HG03196 (cell line): ENCODE data around the gene C19orf38.
"Not testable (repeated sequence)": the region's sequence is repeated elsewhere in the genome, so short reads cannot be mapped to it uniquely, and the experiment has no call there.

ENCODE experiments used
- ATAC-seq: cut with Tn5 transposase; IDR thresholded peaks from one replicate; pipeline ENCODE4 v1.9.1; 2021; ENCODE audit not compliant: unreplicated experiment

Gene C19orf38

DNA sequence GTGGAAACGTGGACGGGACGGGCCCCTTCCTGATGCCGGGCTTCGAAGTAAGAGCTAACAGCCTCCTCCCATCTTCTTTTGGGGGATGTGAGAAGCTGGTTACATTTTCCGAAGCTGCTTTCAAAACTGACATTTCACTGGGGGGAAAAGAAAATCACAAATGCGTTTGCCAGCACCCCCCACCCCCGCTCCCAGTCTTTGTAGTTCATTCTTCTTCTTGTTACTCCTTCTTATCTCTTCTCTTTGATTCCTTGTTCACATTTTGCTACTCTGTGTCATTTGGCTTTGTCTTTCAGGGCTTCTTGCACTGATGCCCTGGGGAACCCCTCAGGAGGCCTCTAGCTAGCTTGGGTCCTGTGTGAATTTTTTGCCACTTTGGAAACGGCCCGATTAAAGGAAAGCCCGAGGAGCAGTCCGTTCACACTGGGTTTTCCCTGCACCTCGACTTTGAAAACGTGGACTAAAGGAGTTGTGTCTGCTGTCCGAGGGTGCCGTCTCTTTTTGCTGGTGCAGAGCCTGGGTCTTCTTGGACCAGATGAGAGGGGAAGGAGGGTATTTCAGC, 24.4 kb downstream of the C19orf38 start:
- ATAC-seq, result no peak

DNA sequence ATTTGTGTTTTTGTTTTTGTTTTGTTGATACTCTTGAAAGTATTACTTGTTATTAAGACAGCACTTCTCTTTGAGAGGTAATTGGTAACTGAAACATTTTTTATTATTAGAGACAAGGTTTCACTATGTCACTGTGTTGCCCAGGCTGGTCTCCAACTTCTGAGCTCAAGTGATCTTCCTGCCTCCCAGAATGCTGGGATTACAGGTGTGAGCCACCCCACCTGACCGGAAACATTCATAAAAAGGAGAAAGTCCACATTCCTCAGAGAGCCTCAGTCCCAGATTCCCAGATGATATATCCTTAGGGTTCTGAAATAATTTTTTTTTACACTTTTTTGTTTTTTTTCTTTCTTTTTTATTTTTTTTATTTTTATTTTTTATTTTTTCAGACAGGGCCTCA, 25.8 kb downstream of the C19orf38 start:
- no peak for ATAC-seq

DNA sequence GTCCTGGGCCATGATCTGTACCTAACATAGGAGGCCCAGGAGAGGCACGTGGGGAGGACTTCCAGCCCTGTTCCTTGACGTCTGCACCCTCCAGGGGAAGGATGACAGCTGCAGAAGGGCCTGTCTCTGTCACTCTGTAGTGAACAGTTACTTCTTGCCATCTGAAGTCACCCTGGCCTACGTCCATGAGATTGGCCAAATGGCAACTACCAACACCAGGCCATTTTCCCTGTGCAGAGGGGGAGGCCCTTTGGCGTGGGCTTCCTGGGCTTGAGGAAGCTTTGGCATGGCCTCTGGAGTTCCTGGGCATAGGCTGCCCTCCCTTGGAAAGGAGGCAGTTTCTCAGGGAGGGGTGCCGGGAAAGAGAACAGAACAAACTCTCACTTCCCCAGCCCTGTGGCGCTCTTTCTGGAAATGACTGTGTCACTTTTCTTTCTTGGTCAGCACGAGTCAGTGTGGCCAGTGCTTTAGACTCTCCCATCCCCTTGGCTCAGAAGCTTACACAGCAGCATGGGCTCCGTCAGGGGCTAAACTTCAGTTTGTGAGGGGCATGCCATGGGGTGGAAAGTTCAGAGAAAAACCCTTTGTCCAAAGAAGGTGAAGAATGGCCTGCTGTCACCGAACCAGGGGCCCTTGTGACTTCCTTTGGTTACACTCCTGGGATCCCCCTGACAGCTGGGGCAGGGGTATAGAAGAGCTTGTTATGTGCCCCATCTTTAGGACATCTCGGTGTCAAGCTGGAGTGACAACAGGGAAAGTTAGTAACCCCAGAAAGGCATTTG, 28.4 kb downstream of the C19orf38 start:
- ATAC-seq, result peak; percentile 52

DNA sequence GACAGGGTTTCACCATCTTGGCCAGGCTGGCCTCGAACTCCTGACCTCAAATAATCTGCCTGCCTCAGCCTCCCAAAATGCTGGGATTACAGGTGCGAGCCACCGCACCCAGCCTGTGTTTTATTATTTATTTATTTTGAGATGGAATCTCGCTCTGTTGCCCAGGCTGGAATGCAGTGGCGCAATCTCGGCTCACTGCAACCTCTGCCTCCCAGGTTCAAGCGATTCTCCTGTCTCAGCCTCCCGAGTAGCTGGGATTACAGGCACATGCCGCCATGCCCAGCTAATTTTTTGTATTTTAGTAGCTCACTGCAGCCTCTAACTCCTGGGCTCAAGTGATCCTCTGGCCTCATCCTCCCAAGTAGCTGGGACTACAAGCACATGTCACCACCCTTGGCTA, 29.4 kb downstream of the C19orf38 start:
- not testable (repeated sequence) for ATAC-seq

DNA sequence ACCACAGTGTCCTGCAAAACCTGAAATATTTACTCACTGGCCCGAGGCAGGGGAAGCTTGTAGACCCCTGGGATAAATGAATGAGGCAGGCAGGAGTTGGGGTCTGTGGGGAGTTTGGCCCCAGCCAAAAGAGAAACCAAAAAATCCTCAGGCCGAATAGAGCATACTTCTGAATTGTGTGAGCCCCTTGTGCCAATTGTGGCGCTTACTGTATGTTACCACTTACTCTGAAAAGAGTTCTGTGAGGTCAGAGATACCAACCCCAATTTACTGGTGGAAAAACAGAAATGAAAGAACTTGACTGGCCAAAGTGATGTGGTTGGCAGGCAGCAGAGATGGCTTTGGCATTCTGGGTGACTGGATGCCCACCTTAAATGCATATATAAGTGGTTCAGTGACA, 30.0 kb downstream of the C19orf38 start:
- ATAC-seq, result no peak

DNA sequence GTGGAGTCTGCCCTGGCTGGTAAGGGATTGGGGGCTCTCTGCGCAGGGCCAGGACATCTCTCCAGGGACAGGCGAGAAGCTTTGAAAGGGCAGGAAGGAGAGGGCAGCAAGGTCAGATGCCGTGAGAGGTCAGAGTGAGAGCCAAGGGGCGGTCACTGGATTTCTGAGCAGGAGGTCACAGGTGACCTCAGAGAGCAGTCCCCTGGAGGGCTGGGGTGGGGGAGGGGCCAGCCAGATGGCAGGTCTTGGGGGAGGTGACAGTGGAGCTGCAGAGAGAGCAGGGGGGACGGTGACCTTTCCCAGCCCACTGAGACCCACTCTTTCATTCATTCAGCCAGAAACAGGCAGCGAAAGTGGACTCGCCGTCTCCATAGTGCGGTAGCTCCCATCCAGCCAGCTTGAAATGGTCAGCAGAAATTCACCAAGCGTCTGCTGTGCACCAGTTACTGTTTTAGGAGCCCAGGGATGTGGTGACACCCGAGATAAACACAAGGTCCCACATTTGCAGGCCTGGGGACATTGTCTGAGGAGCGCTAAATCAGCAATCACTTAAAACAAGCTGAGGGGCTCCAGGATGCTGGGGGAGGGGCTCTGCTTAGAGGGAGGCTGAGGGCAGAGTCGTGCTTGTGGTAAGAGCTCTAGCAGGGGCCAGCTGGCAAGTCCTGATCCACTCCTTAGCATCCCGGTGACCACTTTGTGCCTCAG, 33.3 kb downstream of the C19orf38 start:
- no peak for ATAC-seq

DNA sequence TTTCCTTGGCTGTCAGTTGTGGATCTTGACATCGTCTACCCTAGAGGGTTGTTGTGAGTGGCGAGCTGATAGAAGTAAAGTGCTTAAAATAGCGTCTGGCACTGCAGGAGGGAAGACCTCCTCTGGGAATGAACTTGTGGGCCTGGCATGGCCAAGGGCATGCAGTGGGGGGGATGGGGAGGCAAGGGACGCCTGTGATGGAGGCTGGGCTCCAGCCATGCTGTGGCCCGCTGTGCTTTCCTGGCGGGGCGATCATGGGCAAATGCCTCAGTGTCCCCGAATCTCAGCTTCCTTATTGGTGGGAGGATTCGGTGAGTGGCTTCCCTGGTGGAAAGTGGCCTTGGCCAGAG, 33.9 kb downstream of the C19orf38 start:
- ATAC-seq, result no peak

DNA sequence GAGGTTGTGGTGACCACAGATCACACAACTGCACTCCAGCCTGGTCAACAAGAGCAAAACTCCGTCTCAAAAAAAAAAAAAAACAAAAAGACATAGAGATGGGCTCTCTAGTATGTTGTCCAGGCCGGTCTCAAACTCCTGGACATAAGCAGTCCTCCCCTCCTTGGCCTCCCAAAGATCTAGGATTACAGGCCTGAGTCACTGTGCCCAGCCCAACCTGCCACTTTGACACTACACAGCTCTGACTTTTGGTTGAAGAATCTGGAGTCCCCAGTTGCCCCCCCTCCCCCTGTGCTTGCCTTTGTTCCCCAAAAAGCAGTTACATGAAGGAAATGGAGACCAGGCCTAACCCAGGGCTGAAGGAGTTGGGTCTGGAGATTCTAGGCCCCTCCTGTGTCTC, 36.1 kb downstream of the C19orf38 start:
- ATAC-seq, result no peak

DNA sequence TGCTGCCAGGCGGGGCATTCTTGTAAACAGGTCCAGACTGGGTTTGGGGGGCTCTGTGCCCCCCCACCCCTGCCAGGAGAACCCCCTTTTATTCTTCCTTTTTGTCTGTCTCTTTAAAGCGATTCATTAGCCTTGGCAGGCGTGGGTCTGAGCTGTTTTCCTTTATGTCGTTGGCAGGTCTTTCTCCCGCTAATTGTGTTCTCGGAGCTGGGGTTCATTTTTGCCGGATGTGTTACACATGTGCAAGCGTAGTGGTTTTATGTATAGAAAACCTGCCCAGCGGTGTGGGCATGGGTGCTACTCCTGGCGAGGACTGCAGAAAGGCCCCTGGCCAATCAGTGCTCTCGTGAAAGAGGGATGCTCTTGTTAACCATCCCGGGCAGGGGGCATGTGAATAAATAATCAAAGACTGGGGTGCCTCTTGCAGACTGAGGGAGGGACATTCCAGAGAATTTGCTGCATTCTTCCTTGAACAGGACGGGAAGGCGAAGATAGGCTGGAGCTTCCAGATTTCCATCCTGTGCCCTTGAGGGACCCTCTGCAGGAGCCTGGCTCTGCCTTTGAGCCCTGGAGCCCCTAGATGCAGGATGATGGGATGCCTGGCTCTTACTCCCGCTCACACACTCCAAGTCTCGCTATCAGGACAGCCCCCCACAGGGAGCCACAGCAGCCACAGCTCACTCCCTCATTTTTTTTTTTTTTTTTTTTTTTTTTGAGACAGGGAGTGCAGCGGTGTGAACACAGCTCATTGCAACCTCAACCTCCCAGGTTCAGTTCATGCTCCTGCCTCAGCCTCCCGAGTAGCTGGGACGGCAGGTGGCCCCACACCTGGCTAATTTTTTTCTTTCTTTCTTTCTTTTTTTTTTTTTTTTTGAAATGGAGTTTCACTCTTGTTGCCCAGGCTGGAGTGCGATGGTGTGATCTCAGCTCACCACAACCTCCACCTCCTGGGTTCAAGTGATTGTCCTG, 37.3 kb downstream of the C19orf38 start:
- no peak for ATAC-seq

DNA sequence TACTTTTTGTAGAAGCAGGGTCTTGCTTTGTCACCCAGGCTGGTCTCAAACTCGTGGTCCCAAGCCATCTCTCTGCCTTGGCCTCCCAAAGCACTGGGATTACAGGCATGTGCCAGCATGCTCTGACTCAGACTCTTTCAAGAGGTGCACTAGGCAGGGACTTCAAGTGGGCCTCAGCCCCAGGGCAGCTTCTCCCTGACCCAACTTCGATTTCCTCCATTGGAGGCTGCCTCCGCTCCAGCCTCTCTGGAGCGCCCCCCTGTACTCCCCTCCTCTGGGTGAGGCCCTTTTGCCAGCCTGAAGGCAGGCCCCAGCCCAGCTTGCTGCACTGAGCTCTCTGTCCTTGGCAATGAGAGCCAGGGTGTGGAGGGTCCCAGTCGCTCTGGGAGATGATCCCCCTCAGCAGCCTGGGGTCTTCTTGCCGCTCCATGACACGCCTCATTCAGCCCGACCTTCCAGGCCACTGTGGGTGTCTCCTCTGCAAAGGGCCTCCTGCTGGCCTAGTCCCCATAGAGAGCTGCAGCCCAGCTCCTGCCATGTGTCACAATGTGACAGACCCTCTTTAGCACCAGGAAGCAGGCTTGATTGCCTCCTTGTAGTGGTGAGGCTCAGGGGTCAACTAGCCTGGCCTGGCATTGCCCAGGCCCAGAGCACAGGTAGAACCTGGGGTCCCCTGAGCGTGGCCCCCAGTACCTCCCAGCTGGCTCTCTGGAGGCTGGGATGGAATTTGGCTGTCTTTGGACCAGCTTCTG, 39.6 kb downstream of the C19orf38 start:
- ATAC-seq, result no peak

DNA sequence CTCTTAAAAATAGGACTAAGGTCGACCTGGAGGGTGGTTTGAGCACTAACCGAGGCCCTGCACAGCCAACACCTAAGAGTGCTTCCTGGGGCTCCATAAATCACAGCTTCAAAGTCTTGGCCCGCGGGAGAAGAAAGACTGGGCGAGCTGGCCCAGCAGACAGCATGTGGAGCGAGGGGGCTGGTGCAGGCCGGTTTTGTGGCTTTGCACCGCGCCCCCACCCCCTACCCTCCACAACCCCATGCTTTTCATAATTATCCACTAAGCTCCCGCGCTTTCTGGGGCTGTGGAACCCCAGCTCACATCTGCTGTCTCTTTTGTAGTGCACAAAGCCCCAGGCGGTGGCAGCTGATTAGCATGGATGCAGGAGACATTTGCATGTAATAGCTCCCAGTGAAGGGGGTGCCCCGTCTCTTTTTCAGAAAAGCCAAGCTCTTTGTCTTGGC, 40.2 kb downstream of the C19orf38 start:
- no peak for ATAC-seq

DNA sequence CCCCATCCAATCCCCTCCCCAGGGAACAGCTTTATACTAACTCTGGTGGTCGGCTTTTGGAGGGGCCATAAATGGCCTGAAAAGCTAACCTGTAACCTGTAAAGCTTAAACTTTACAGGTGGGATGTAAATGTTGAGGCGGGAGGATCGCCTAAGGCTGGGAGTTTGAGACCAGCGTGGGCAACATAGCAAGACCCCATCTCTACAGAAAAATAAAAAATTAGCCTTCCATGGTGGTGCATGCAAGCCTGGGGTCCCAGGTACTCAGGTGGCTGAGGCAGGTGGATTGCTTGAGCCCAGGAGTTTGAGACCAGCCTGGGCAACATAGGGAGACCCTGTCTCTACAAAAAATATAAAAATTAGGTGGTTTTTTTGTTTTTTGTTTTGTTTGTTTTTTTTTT, 41.7 kb downstream of the C19orf38 start:
- no peak for ATAC-seq

DNA sequence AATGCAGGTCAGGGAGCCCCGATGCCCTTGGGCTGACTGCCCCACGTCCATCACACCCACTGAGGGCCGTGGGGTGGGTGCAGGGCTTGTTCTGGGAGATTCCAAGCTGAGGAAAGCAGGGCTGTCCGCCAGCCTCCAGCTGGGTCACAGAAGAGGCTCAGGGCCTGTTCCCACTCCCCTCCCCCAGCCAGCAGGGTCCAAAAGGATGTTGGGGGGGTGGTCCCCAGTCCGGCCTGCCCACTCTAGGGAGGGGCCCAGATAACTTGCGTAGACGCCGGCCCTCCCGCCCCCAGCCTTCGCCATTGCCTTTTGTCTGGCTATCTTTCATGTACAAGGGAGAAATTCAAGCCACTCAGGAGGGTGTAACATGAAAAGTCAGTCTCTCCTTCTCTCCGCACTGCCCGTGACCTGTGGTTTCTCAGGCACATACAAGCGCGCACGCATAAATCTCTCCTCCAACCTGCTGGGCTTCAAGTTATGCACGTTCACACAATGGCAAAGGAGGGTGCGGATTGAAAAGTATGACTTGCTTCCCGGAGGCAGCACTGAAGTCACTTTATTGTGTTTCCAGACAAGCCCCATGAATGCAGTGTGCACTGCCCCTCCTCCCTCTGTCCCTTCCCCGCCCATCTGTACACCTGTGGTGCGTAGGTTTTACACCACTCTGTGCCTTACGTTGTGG, 43.3 kb downstream of the C19orf38 start:
- ATAC-seq, result no peak

DNA sequence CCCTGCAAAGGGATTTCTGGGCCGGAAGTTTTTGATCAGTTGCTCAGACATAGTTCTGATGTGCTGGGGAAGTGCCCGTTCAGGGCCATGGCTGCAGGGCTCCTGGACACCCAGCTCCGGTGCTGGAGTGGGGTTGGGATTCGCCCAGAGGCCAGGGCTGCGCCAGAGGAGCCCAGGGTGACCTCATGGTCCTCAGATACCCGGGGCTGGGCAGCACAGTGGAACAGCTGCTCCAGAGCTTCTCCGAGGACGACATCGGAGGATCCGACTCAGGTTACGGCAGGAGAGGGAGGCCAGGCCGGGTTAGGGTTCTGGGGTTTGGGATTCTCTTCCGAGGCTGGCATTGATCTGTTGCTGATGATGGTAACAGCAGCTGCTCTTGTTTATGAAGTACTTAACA, 44.0 kb downstream of the C19orf38 start:
- no peak for ATAC-seq

DNA sequence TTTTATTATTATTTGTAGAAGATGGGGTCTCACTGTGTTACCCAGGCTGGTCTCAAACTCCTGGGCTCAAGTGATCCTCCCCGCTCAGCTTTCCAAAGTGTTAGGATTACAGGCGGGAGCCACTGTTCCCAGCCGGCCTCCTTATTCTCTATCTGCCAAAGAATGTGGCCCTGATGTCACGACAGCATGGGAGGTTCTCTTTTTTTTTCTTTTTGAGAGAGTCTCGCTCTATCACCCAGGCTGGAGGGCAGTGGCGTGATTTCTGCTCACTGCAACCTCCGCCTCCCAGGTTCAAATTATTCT, 46.6 kb downstream of the C19orf38 start:
- no peak for ATAC-seq

DNA sequence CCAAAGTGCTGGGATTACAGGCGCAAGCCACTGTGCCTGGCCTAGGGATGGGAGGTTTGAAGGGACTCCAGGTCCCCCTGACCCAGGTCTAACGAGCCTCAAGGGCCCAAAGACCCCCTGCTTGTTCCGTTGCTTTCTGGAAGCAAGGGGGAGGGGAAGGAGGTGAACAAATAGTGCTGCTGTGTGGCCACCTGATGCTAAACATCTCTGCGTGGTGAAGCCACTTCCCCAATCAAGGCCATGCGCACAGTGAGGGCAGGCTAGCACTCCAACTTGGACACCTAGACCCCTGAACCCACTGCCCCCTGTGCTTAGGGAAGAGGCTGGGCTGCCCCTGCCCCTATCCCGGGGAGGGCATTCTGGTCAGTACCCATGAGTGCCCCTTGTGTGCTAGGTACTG, 47.1 kb downstream of the C19orf38 start:
- no peak for ATAC-seq

DNA sequence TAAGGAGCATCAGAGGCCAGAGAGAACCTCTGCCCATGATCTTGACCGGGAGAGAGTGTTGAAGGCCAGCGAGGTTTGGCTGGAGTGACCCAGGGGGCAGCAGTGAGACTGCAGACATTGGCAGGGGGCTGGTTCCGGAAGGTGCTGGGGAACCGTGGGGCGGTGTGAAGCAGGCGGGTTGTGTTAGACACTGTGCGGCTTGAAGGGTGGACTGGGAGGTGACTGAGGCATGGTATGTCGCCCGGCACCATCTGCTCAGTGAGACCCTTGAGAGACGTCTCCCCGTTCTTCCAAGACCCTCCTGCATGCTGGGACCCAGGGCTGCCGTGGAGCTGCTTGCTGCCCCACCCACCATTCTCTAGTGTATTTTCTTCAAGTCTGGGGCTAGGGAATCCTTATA, 47.7 kb downstream of the C19orf38 start:
- no peak for ATAC-seq

DNA sequence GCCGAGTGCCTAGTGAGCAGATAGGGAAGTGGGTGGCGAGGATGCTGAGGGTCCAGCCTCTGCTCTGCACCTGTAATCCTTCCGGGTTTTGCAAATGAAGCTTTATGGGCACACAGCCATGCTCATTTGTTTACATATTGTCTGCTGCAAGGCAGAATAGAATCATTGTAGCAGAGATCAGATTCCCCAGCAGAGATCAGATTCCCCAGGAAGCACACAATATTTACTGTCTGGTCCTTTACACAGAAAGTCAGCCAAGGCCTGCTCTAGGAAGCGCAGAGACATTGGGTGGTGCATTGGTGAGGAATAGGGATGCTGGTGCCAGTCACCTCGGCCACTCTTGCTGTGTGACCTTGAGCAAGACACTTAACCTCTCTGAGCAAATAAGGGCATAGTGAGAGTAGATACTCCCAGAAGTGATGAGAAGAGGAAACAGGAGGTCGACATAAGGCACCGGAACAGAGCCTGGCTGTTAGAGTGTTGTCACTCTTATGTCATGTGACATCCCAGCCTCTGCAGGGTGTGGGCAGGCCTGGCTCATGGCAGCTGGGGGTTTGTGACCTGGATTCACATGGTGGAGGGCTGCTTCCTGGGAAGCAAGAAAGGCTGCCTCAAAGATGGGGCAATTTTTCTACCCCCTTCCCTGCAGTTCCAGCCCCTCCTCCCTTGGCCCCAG, 48.8 kb downstream of the C19orf38 start:
- ATAC-seq, result no peak

DNA sequence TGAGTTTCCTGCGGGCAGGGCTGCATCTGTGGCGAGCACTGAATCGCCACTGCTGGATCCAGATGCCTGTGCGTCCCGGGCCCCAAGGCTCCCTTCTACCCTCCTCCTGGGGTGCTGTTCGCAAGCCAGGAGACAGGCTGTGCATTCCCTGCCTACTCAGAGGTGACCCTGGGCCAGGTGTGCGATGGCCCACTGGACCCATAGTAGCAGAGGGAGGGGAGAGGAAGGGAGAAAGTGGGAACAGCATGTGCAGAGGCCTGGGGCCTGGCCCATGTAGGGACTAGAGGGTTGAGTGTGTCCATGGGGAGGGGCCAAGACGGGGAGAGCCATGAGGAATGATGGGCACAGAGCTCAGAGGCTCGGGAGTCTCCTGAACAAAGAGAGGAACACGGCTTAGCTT, 50.4 kb downstream of the C19orf38 start:
- no peak for ATAC-seq
